NOMO-1 (cell line): ENCODE measurements around the gene DENND6B.

Experiments
- DNase-seq, 2 experiments: peaks; one replicate each; lab custom pipeline; 2025; ENCODE audit not compliant: unreplicated experiment in 2 of 2; lab: John Stamatoyannopoulos, UW

DENND6B gene

GRCh38 chr22:50305393-50305922 lies 21.4 kb downstream of the DENND6B start:
- peak in 1 of 2 experiments; percentile 59 for DNase-seq

GRCh38 chr22:50304528-50305392 lies 22.1 kb downstream of the DENND6B start:
- DNase-seq: peak; percentile 81 to 91

GRCh38 chr22:50303848-50304527 lies 22.8 kb downstream of the DENND6B start:
- DNase-seq: peak; percentile 65 to 70

- DNase-seq: no peak
Observed at GRCh38 chr22:50303515-50303847, 23.3 kb downstream of the DENND6B start.

- no peak for DNase-seq
Observed at GRCh38 chr22:50302564-50302963, 24.2 kb downstream of the DENND6B start.

- no peak for DNase-seq
Observed at GRCh38 chr22:50302041-50302541, 24.7 kb downstream of the DENND6B start.

GRCh38 chr22:50301581-50301991 lies 25.2 kb downstream of the DENND6B start:
- DNase-seq: no peak

GRCh38 chr22:50300620-50301257 lies 26.1 kb downstream of the DENND6B start:
- no peak for DNase-seq

GRCh38 chr22:50299785-50300619 lies 26.8 kb downstream of the DENND6B start:
- no peak for DNase-seq

- DNase-seq: no peak
Observed at GRCh38 chr22:50298937-50299784, 27.7 kb downstream of the DENND6B start.

- DNase-seq: no peak
Observed at GRCh38 chr22:50298266-50298637, 28.6 kb downstream of the DENND6B start.

- DNase-seq: no peak
Observed at GRCh38 chr22:50297510-50298265, 29.1 kb downstream of the DENND6B start.

GRCh38 chr22:50296658-50297490 lies 29.9 kb downstream of the DENND6B start:
- no peak for DNase-seq

- DNase-seq: no peak
Observed at GRCh38 chr22:50294319-50294656, 32.5 kb downstream of the DENND6B start.

GRCh38 chr22:50293441-50294318 lies 33.1 kb downstream of the DENND6B start:
- DNase-seq: no peak

- DNase-seq: no peak
Observed at GRCh38 chr22:50292643-50293440, 34.0 kb downstream of the DENND6B start.
